Measurements from ENCODE around the gene PITRM1. TPM values are rescaled to one million over a fixed set of nuclear protein-coding genes. Genes with fewer than 3 reads are reported as not detected.
"Not testable (repeated sequence)": the region's sequence is repeated elsewhere in the genome, so short reads cannot be mapped to it uniquely, and the experiment has no call there.

Gene PITRM1
- polyA plus RNA-seq (2013, experiment 1 of 2; ENCODE audit: insufficient read length): 90.1 TPM
- polyA plus RNA-seq (2013, experiment 2 of 2; ENCODE audit: insufficient read length): 86.2 TPM

- peak; percentile 99 for DNase-seq
Measured at GRCh38 chr10:3172446-3173170, at the start of gene PITRM1. TSS of gene PITRM1 (minus strand) at chr10:3172782. CDS start at chr10:3172772, 10 bp downstream.

- DNase-seq: peak; percentile 78
Measured at GRCh38 chr10:3222068-3222467, 49.5 kb upstream of the PITRM1 start.

GRCh38 chr10:3221601-3222000 is 49.0 kb upstream of the PITRM1 start:
- not testable (repeated sequence) for DNase-seq

GRCh38 chr10:3220853-3221252 is 48.3 kb upstream of the PITRM1 start:
- DNase-seq: peak; percentile 88

GRCh38 chr10:3219021-3219628 is 46.5 kb upstream of the PITRM1 start:
- not testable (repeated sequence) for DNase-seq

- DNase-seq: no peak
Measured at GRCh38 chr10:3217853-3218252, 45.3 kb upstream of the PITRM1 start.

- DNase-seq: peak; percentile 92
Measured at GRCh38 chr10:3217301-3217700, 44.7 kb upstream of the PITRM1 start.

- no peak for DNase-seq
Measured at GRCh38 chr10:3215153-3215775, 42.7 kb upstream of the PITRM1 start.

GRCh38 chr10:3213758-3214515 is 41.4 kb upstream of the PITRM1 start:
- no peak for DNase-seq

- DNase-seq: no peak
Measured at GRCh38 chr10:3213208-3213607, 40.6 kb upstream of the PITRM1 start.

- no peak for DNase-seq
Measured at GRCh38 chr10:3210251-3210877, 37.8 kb upstream of the PITRM1 start.

- no peak for DNase-seq
Measured at GRCh38 chr10:3208481-3209406, 36.2 kb upstream of the PITRM1 start.

- DNase-seq: no peak
Measured at GRCh38 chr10:3207351-3207750, 34.8 kb upstream of the PITRM1 start.

GRCh38 chr10:3206511-3207157 is 34.1 kb upstream of the PITRM1 start:
- DNase-seq: no peak

GRCh38 chr10:3203972-3204371 is 31.4 kb upstream of the PITRM1 start:
- DNase-seq: no peak

GRCh38 chr10:3203016-3203811 is 30.6 kb upstream of the PITRM1 start:
- DNase-seq: no peak

- no peak for DNase-seq
Measured at GRCh38 chr10:3201796-3202195, 29.2 kb upstream of the PITRM1 start.

- no peak for DNase-seq
Measured at GRCh38 chr10:3199488-3199887, 26.9 kb upstream of the PITRM1 start.

GRCh38 chr10:3198900-3199299 is 26.3 kb upstream of the PITRM1 start:
- no peak for DNase-seq

Data from fibroblast of skin of scalp (primary cell).